ENCODE measurements around the gene ABCB9. TPM values are rescaled to one million over a fixed set of nuclear protein-coding genes. Genes with fewer than 3 reads are reported as not detected.
A peak's percentile ranks its signal among the peaks of the same experiment; 100 is the strongest.
"Not testable (repeated sequence)": the region's sequence is repeated elsewhere in the genome, so short reads cannot be mapped to it uniquely, and the experiment has no call there.

Gene ABCB9
- 3.3 and 4.6 TPM in 2 replicates for total RNA-seq (2021)
- long read RNA-seq, partial matches to known transcripts, result 0 of 5 reads
- long read RNA-seq, other reads (novel, unspliced or antisense), result 2 of 5 reads

- H3K4me2 ChIP-seq (ENCODE audit: insufficient read depth, insufficient read length, low read length), result peak within 1 kb of the TSS; percentile 71
- H4K8ac ChIP-seq (replicated peaks; ENCODE audit: insufficient read length, low read depth, low read length), result no peak within 1 kb of the TSS
- no peak within 1 kb of the TSS for H3K9ac ChIP-seq (ENCODE audit: extremely low read depth, insufficient read length, low read length)
- no peaks in the 10 kb centered on the region for H3K9me3 ChIP-seq (ENCODE audit: control insufficient read depth, low read depth, low read length)
- H2BK20ac ChIP-seq (ENCODE audit: low read depth, low read length, poor library complexity, severe bottlenecking), result no peak within 1 kb of the TSS
- H3T11ph ChIP-seq (ENCODE audit: low read length), result no peak within 1 kb of the TSS
- no peak within 1 kb of the TSS for H3K56ac ChIP-seq (ENCODE audit: insufficient read length, low read depth, low read length)
- no peak within 1 kb of the TSS for H2BK120ac ChIP-seq (ENCODE audit: low read depth, low read length, poor library complexity, severe bottlenecking)
- TF ChIP-seq, protein P1, sequence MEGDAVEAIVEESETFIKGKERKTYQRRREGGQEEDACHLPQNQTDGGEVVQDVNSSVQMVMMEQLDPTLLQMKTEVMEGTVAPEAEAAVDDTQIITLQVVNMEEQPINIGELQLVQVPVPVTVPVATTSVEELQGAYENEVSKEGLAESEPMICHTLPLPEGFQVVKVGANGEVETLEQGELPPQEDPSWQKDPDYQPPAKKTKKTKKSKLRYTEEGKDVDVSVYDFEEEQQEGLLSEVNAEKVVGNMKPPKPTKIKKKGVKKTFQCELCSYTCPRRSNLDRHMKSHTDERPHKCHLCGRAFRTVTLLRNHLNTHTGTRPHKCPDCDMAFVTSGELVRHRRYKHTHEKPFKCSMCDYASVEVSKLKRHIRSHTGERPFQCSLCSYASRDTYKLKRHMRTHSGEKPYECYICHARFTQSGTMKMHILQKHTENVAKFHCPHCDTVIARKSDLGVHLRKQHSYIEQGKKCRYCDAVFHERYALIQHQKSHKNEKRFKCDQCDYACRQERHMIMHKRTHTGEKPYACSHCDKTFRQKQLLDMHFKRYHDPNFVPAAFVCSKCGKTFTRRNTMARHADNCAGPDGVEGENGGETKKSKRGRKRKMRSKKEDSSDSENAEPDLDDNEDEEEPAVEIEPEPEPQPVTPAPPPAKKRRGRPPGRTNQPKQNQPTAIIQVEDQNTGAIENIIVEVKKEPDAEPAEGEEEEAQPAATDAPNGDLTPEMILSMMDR (conservative IDR thresholded peaks at IDR 0.05), result no peak
- no peak within 1 kb of the TSS for H2AFZ ChIP-seq (ENCODE audit: low read length)
- no peaks in the 10 kb centered on the region for H3K79me2 ChIP-seq (ENCODE audit: insufficient read depth, low read length)
- H4K20me1 ChIP-seq (ENCODE audit: control insufficient read depth, insufficient read depth, insufficient read length), result no peaks in the 10 kb centered on the region
- no peak within 1 kb of the TSS for H3K14ac ChIP-seq (ENCODE audit: insufficient read depth, low read length)
- H3K9me3 Mint-ChIP-seq, result no peaks in the 10 kb centered on the region
- H3K4ac ChIP-seq (ENCODE audit: low read depth, low read length), result no peak within 1 kb of the TSS
- no CpG with 5 or more reads among the region's 55 CpGs for WGBS (ENCODE audit: extremely low coverage, insufficient read length, low lambda C conversion rate)
- H2BK12ac ChIP-seq (ENCODE audit: insufficient read length, low read depth, low read length), result no peak within 1 kb of the TSS
- H3K23me2 ChIP-seq (ENCODE audit: insufficient read length, low read depth, low read length, poor library complexity, severe bottlenecking), result peaks cover 6% of the 10 kb centered on the region
- no peak within 1 kb of the TSS for H3K18ac ChIP-seq (ENCODE audit: insufficient read length, low read depth, low read length)
- H4K5ac ChIP-seq (ENCODE audit: insufficient read length, low read depth, low read length), result no peak within 1 kb of the TSS
- no peak within 1 kb of the TSS for H2BK15ac ChIP-seq (ENCODE audit: low read depth, low read length)
- no peak within 1 kb of the TSS for H2AK5ac ChIP-seq (ENCODE audit: insufficient read length, low read length)
- peak within 1 kb of the TSS; percentile 62 to 81 for H3K4me3 Mint-ChIP-seq
- H3K27me3 Mint-ChIP-seq (ENCODE audit: low read depth), result peaks cover 23% of the 10 kb centered on the region
- no peaks in the 10 kb centered on the region for H3K79me1 ChIP-seq (ENCODE audit: insufficient read depth, low read depth, low read length, poor library complexity, severe bottlenecking)
- peaks cover 5 to 17% of the 10 kb centered on the region in 2 experiments for H3K4me1 Mint-ChIP-seq
- H3K4me1 ChIP-seq (ENCODE audit: insufficient read depth, low read length), result no peaks in the 10 kb centered on the region
- H3K27me3 ChIP-seq (ENCODE audit: insufficient read depth, low read length), result no peaks in the 10 kb centered on the region
- H3K36me3 Mint-ChIP-seq (ENCODE audit: insufficient read depth in 1 of 3, low read depth in 3 of 3), result no peaks in the 10 kb centered on the region
- no peak within 1 kb of the TSS for H3K27ac ChIP-seq (ENCODE audit: insufficient read length, low read depth, low read length)
- H2BK5ac ChIP-seq (ENCODE audit: insufficient read length, low read length), result no peak within 1 kb of the TSS
- H3K27ac Mint-ChIP-seq, result no peak within 1 kb of the TSS
- peak; percentile 99 for DNase-seq
- no peak within 1 kb of the TSS for H3K23ac ChIP-seq (ENCODE audit: insufficient read length, low read depth, low read length)
- H4K91ac ChIP-seq (ENCODE audit: insufficient read length, low read depth, low read length), result no peak within 1 kb of the TSS
Observed at GRCh38 chr12:122965851-122966742, at the start of gene ABCB9. TSS of gene ABCB9 (minus strand) at chr12:122966463. CDS start at chr12:122960235, 6,228 bp downstream.

DNA sequence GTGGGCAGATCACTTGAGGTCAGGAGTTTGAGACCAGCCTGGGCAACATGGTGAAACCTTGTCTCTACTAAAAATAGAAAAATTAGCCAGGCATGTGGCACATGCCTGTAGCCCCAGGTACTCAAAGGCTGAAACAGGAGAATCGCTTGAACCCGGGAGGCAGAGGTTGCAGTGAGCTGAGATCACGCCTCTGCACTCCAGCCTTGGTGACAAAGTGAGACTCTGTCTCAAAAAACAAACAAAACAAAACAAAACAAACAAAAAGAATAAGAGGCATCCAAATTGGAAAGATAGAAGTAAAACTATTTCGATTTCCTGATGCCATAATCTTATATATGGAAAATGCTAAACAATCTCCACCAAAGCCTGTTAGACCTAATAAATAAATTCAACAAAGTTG is 48.2 kb upstream of the ABCB9 start:
- H2BK120ac ChIP-seq (ENCODE audit: low read depth, low read length, poor library complexity, severe bottlenecking); H3K36me3 Mint-ChIP-seq (ENCODE audit: insufficient read depth in 1 of 3, low read depth in 3 of 3); H3K4me1 ChIP-seq (ENCODE audit: insufficient read depth, low read length); H4K8ac ChIP-seq (replicated peaks; ENCODE audit: insufficient read length, low read depth, low read length); H3K79me1 ChIP-seq (ENCODE audit: insufficient read depth, low read depth, low read length, poor library complexity, severe bottlenecking); H3K23ac ChIP-seq (ENCODE audit: insufficient read length, low read depth, low read length); H3K27me3 ChIP-seq (ENCODE audit: insufficient read depth, low read length); H3K4ac ChIP-seq (ENCODE audit: low read depth, low read length); H2BK12ac ChIP-seq (ENCODE audit: insufficient read length, low read depth, low read length); H3K4me2 ChIP-seq (ENCODE audit: insufficient read depth, insufficient read length, low read length); DNase-seq; H2AFZ ChIP-seq (ENCODE audit: low read length); H3K56ac ChIP-seq (ENCODE audit: insufficient read length, low read depth, low read length); H4K5ac ChIP-seq (ENCODE audit: insufficient read length, low read depth, low read length); H3K27ac Mint-ChIP-seq; H3K4me1 Mint-ChIP-seq; H3K79me2 ChIP-seq (ENCODE audit: insufficient read depth, low read length); H2BK20ac ChIP-seq (ENCODE audit: low read depth, low read length, poor library complexity, severe bottlenecking); H3K9me3 Mint-ChIP-seq; H4K20me1 ChIP-seq (ENCODE audit: control insufficient read depth, insufficient read depth, insufficient read length); H2BK15ac ChIP-seq (ENCODE audit: low read depth, low read length); H3K18ac ChIP-seq (ENCODE audit: insufficient read length, low read depth, low read length); H3K9me3 ChIP-seq (ENCODE audit: control insufficient read depth, low read depth, low read length); H3K4me3 Mint-ChIP-seq; H3K27ac ChIP-seq (ENCODE audit: insufficient read length, low read depth, low read length); H3K9ac ChIP-seq (ENCODE audit: extremely low read depth, insufficient read length, low read length); H2AK5ac ChIP-seq (ENCODE audit: insufficient read length, low read length); H3K23me2 ChIP-seq (ENCODE audit: insufficient read length, low read depth, low read length, poor library complexity, severe bottlenecking); H4K91ac ChIP-seq (ENCODE audit: insufficient read length, low read depth, low read length); H3T11ph ChIP-seq (ENCODE audit: low read length); H3K14ac ChIP-seq (ENCODE audit: insufficient read depth, low read length); H3K27me3 Mint-ChIP-seq (ENCODE audit: low read depth); H2BK5ac ChIP-seq (ENCODE audit: insufficient read length, low read length): not testable (repeated sequence)
- no CpG with 5 or more reads among the region's 4 CpGs for WGBS (ENCODE audit: extremely low coverage, insufficient read length, low lambda C conversion rate)
